HuH-7.5 (cell line): Measurements from ENCODE around the gene GPR55.

Experiments
- DNase-seq: peaks from one replicate; pipeline ENCODE4 v3.0.0; 2011; ENCODE audit warnings: low spot score

The GPR55 gene

GRCh38 chr2:230866756-230867523 lies 58.1 kb downstream of the GPR55 start:
- no peak for DNase-seq

- peak; percentile 67 for DNase-seq
Observed at GRCh38 chr2:230865766-230866755, 59.0 kb downstream of the GPR55 start.

GRCh38 chr2:230865307-230865765 lies 59.7 kb downstream of the GPR55 start:
- DNase-seq: no peak

- DNase-seq: peak; percentile 83
Observed at GRCh38 chr2:230864605-230865306, 60.3 kb downstream of the GPR55 start, which contains the start of gene ITM2C. Gene ITM2C (plus strand): TSS chr2:230864942. CDS start chr2:230865026, 84 bp downstream.

- no peak for DNase-seq
Observed at GRCh38 chr2:230864122-230864604, 60.9 kb downstream of the GPR55 start.

GRCh38 chr2:230863442-230864121 lies 61.5 kb downstream of the GPR55 start:
- no peak for DNase-seq

- DNase-seq: no peak
Observed at GRCh38 chr2:230863031-230863430, 62.0 kb downstream of the GPR55 start.

GRCh38 chr2:230862292-230862691 lies 62.8 kb downstream of the GPR55 start:
- DNase-seq: no peak

- DNase-seq: no peak
Observed at GRCh38 chr2:230861552-230862255, 63.3 kb downstream of the GPR55 start.
